Smooth muscle cell (in vitro differentiated cells): ENCODE data around the gene NFE2L1. TPM values are rescaled to one million over a fixed set of nuclear protein-coding genes. Genes with fewer than 3 reads are reported as not detected.
"Not testable (repeated sequence)": the region's sequence is repeated elsewhere in the genome, so short reads cannot be mapped to it uniquely, and the experiment has no call there.

Experiments used
- DNase-seq: peaks from one replicate; lab custom pipeline; 2025; ENCODE audit not compliant: unreplicated experiment; lab: John Stamatoyannopoulos, UW
- H2AFZ ChIP-seq: fragments of 200-600 bp; sonication (generic); 2 replicates; pipeline ENCODE4 v1.6.0; 2016; ENCODE audit warnings: antibody characterized with exemption, low read depth, mild to moderate bottlenecking
- H3F3A ChIP-seq: fragments of 200-600 bp; sonication (generic); 2 replicates; pipeline ENCODE4 v1.6.0; 2017; ENCODE audit warnings: antibody characterized with exemption, low read depth
- H3K27ac ChIP-seq: fragments of 200-600 bp; sonication (generic); 2 replicates; pipeline ENCODE4 v1.5.1; 2016; ENCODE audit warnings: low read depth, mild to moderate bottlenecking
- H3K27me3 ChIP-seq: fragments of 200-600 bp; sonication (generic); 2 replicates; pipeline ENCODE4 v1.6.1; 2016; ENCODE audit warnings: low read depth, mild to moderate bottlenecking
- H3K36me3 ChIP-seq: fragments of 200-600 bp; sonication (generic); 2 replicates; pipeline ENCODE4 v1.5.1; 2016; ENCODE audit warnings: low read depth
- H3K4me1 ChIP-seq: fragments of 200-600 bp; sonication (generic); 2 replicates; pipeline ENCODE4 v1.5.1; 2016; ENCODE audit warnings: low read depth
- H3K4me2 ChIP-seq: fragments of 200-600 bp; sonication (generic); 2 replicates; pipeline ENCODE4 v1.6.0; 2016; ENCODE audit warnings: mild to moderate bottlenecking
- H3K4me3 ChIP-seq: fragments of 200-600 bp; sonication (generic); 2 replicates; pipeline ENCODE4 v1.5.1; 2016; ENCODE audit warnings: mild to moderate bottlenecking
- H3K79me2 ChIP-seq: fragments of 200-600 bp; sonication (generic); 2 replicates; pipeline ENCODE4 v1.6.0; 2016; ENCODE audit warnings: low read depth, mild to moderate bottlenecking
- H3K9ac ChIP-seq: fragments of 200-600 bp; sonication (generic); 2 replicates; pipeline ENCODE4 v1.6.0; 2016; ENCODE audit warnings: low read depth
- H3K9me3 ChIP-seq: fragments of 200-600 bp; sonication (generic); replicated peaks from 2 replicates; pipeline ENCODE4 v1.5.1; 2016; ENCODE audit warnings: low read depth
- H4K20me1 ChIP-seq: fragments of 200-600 bp; sonication (generic); 2 replicates; pipeline ENCODE4 v1.6.0; 2016; ENCODE audit warnings: low read depth
- WGBS: methylation state at CpG from one replicate; pipeline ENCODE4 v1.1.7; 2016; ENCODE audit warnings: low lambda C conversion rate; 5-methylcytosine and 5-hydroxymethylcytosine counted together
- polyA plus RNA-seq: library from polyadenylated mRNA; unstranded; fragments of >200 nt; fragmentation: Nextera tagmentation; extraction: Ambion mirVana; gene quantifications from 2 replicates; pipeline ENCODE4 v1.2.1, GENCODE V29; 2016
- total RNA-seq: library from RNA; depleted of rRNA; stranded (reverse); fragments of >200 nt; gene quantifications from 2 replicates; pipeline ENCODE4 v1.2.3, GENCODE V29; 2014
- TF ChIP-seq, protein P1 (sequence below): fragments of 200-600 bp; sonication (generic); IDR thresholded peaks from 2 replicates; pipeline ENCODE4 v1.5.1; 2017; ENCODE audit warnings: borderline replicate concordance, mild to moderate bottlenecking, antibody characterized with exemption; ENCODE audit not compliant: insufficient read depth, poor library complexity, severe bottlenecking

The NFE2L1 gene
- total and polyA plus RNA-seq, 2 experiments from 2014 or later = 61.0 to 103 TPM

DNA sequence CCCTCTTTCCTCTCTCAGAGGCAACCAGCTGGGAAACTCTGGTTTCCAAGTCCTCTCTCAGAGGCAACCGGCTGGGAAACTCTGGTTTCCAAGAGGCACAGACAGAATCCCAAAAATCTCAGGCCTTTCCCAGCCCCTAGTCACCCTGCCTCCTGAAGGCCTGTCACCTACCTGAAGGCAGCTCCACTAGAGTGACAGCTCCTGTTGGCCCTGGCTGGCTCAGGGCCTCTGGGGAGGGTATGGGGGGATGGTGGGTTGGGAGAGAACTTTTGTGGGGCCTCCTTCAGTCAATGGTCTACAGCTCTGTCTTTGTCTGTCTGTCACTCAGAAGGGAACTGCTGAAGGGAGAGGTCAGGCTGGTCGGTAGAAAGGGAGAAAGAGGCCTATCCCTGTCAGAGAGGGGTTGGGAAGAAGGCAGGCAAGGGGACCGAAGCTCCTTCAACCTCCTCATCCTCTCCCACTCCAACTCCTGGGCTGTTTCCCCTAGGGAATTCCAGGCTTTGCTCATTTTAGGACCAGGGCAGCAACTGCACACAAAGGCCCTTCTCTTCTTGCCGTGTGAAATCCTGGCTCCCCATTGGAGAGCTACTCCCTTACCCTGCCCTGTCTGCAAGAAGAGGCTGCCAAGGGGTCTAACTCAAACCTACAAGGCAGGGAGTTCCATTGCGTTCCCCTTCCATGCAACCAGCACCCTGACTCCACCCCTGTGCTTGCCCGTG, 34.1 kb upstream of the NFE2L1 start:
- no peaks in the 10 kb centered on the region for H4K20me1 ChIP-seq

DNA sequence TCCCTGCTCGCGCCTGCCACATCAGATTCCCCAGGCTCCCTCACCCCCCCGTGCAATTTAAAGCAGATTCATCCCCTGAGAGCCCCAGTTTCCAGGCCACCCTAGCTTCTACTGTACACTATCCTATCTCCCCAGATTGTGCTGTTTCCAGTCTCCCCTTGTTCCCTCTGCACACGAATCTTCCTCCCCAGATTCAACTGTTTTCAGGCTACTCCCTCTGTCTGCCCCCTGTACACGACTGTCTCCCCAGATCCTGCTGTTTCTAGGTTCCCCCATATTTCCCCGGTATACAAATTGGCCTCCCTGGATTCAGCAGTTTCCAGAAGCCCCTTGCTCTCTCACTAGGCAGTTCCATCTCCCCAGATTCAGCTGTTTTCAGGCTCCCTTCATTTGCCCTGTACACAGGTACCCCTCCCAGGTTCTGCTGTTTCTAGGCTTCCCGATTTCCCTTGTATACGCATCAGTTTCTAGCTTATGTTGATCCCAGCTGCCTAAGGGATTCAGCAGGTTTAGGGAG, 33.5 kb upstream of the NFE2L1 start:
- 64% methylated on average over 8 of the region's 8 CpGs for WGBS

More for the DNA sequence above, 34.1 kb upstream of the NFE2L1 start:
- H3K4me2 ChIP-seq = peak overlapping the region; percentile 19
- H2AFZ ChIP-seq = peak overlapping the region; percentile 41
- H3K79me2 ChIP-seq = no peaks in the 10 kb centered on the region
- no peaks in the 10 kb centered on the region for H3K36me3 ChIP-seq
- peaks cover 49% of the 10 kb centered on the region for H3K4me1 ChIP-seq
- no peak overlapping the region for H3K9ac ChIP-seq
- peaks cover 14% of the 10 kb centered on the region for H3F3A ChIP-seq
- peak overlapping the region; percentile 67 for H3K27ac ChIP-seq
- WGBS = 72% methylated on average over 6 of the region's 6 CpGs
- H3K9me3 ChIP-seq = no peaks in the 10 kb centered on the region
- no peaks in the 10 kb centered on the region for H3K27me3 ChIP-seq
- H3K4me3 ChIP-seq = no peak overlapping the region
- no peak for DNase-seq
- TF ChIP-seq, protein P1, sequence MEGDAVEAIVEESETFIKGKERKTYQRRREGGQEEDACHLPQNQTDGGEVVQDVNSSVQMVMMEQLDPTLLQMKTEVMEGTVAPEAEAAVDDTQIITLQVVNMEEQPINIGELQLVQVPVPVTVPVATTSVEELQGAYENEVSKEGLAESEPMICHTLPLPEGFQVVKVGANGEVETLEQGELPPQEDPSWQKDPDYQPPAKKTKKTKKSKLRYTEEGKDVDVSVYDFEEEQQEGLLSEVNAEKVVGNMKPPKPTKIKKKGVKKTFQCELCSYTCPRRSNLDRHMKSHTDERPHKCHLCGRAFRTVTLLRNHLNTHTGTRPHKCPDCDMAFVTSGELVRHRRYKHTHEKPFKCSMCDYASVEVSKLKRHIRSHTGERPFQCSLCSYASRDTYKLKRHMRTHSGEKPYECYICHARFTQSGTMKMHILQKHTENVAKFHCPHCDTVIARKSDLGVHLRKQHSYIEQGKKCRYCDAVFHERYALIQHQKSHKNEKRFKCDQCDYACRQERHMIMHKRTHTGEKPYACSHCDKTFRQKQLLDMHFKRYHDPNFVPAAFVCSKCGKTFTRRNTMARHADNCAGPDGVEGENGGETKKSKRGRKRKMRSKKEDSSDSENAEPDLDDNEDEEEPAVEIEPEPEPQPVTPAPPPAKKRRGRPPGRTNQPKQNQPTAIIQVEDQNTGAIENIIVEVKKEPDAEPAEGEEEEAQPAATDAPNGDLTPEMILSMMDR = no peak

DNA sequence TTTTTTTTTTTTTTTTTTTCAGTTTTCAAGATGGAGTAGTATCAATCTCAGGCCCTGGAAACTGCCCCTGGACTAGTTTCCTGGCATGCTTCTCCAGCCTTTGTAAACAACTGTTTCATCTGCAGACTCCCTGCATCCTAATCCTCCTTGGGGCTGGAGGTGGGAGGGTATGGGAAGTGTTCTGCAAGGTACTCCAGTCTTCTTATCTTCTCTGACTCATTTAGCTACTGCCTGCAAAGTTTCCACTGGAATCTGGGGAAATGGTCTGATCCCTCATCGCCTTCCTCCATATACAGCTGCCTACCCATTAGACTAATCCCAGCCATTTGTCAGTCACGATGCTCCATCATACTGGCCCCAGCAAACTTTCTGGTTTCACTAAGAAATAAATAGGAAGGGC, 32.0 kb upstream of the NFE2L1 start:
- H3K9ac ChIP-seq = no peak overlapping the region
- no peak overlapping the region for H2AFZ ChIP-seq
- no peaks in the 10 kb centered on the region for H4K20me1 ChIP-seq
- DNase-seq = no peak
- H3K9me3 ChIP-seq = no peaks in the 10 kb centered on the region
- H3K4me1 ChIP-seq = peaks cover 48% of the 10 kb centered on the region
- H3F3A ChIP-seq = peaks cover 14% of the 10 kb centered on the region
- H3K36me3 ChIP-seq = no peaks in the 10 kb centered on the region
- H3K27ac ChIP-seq = peak overlapping the region; percentile 61
- 19% methylated on average over 2 of the region's 2 CpGs for WGBS
- TF ChIP-seq, protein P1 = no peak
- H3K4me3 ChIP-seq = no peak overlapping the region
- H3K79me2 ChIP-seq = no peaks in the 10 kb centered on the region
- no peaks in the 10 kb centered on the region for H3K27me3 ChIP-seq
- H3K4me2 ChIP-seq = peak overlapping the region; percentile 52

More for the DNA sequence above, 33.5 kb upstream of the NFE2L1 start:
- TF ChIP-seq, protein P1 = no peak
- Histone ChIP-seq H3K4me3 (no peak overlapping the region), H3K79me2 (no peaks in the 10 kb centered on the region), H3K9ac (no peak overlapping the region), H3K4me2 (peak overlapping the region; percentile 19), H3K9me3 (no peaks in the 10 kb centered on the region), H3K27ac (peak overlapping the region; percentile 67), H3K4me1 (peaks cover 49% of the 10 kb centered on the region), H2AFZ (peak overlapping the region; percentile 41), H3F3A (peaks cover 14% of the 10 kb centered on the region), H3K36me3 (no peaks in the 10 kb centered on the region), H4K20me1 (no peaks in the 10 kb centered on the region), H3K27me3 (no peaks in the 10 kb centered on the region)
- no peak for DNase-seq

DNA sequence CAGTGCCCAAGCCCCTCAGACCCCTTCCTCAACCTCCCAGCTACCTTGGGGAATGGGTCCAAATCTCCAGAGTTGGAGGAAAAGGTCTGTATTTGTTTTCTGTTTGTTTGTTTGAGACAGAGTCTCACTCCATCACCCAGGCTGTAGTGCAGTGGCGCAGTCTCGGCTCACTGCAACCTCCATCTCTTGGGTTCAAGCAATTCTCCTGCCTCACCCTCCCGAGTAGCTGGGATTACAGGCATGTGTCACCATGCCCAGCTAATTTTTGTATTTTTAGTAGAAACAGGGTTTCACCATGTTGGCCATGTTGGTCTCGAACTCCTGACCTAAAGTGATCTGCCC, 30.4 kb upstream of the NFE2L1 start:
- H3F3A ChIP-seq = peaks cover 14% of the 10 kb centered on the region
- H3K36me3 ChIP-seq, H3K27me3 ChIP-seq, H3K79me2 ChIP-seq, DNase-seq, H3K9me3 ChIP-seq, H4K20me1 ChIP-seq, H3K4me3 ChIP-seq, H2AFZ ChIP-seq, H3K9ac ChIP-seq, H3K27ac ChIP-seq, H3K4me2 ChIP-seq: not testable (repeated sequence)
- H3K4me1 ChIP-seq = peaks cover 33% of the 10 kb centered on the region
- 92% methylated on average over 4 of the region's 4 CpGs for WGBS
